Left cardiac atrium (tissue), 4 donors: ENCODE data around the gene ADISSP. TPM values are rescaled to one million over a fixed set of nuclear protein-coding genes. Genes with fewer than 3 reads are reported as not detected.

Source experiments
- ATAC-seq, 2 donors: fragments of 200-7000 bp; cut with Tn5 transposase; one replicate each; pipeline ENCODE4 v1.9.1; 2020; ENCODE audit warnings: mild to moderate bottlenecking in 2 of 2, moderate library complexity in 2 of 2
- DNase-seq: peaks from one replicate; pipeline ENCODE4 v3.0.0-alpha.2; 2020
- intact Hi-C, 2 donors: fragments of 100-400 bp; cut with DNase I; formaldehyde crosslinking; loops; one replicate each; pipeline versions ENCODE4 v1.14.1 to v1.15.1; 2022 to 2023
- total RNA-seq, 2 donors: library from RNA; stranded (reverse); fragmentation: NEBNext Ultra II Directional; extraction: Animal tissue kit (Norgen Biotek cat#: 25700); gene quantifications; one replicate each; pipeline ENCODE4 v1.2.1, GENCODE V29; 2021
- donor health status: DM: no; HTN: yes; CAD: no.
- donor health status: DM: no; HTN: yes; CAD: no; lungs with severe emphysema.
- donor health status: DM: yes; HTN: yes; CAD: no.
- donor health status: Dilated cardiomyopathy.

ADISSP gene
- total RNA-seq, 2 donors from 2014 or later, result 17.2 to 23.2 TPM

DNA sequence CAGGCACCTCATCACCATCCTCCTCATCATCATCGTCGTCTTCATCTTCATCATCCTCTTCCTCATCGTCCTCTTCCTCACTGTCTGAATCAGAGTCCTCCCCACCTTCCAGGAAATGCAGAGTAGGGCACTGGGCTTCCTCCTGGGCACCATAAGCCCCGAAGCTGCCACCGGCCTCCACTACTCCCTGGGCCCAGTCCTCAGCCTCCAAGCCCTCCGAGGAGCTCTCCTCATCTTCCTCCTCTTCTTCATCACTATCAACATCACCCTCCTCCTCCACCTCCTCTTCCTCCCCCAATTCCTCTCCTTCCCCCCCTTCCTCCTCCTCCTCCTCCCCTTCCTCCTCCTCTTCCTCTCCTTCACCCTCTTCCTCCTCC, 17.3 kb upstream of the ADISSP start:
- intact Hi-C loops, result loop anchor here (5.0 to 10.0 kb wide), 2 partner anchors 37 to 60 kb away; partner anchors contain the start of genes AP5S1 (in 1 of the 2) and MAVS (in 1 of the 2)
- no peak for DNase-seq

DNA sequence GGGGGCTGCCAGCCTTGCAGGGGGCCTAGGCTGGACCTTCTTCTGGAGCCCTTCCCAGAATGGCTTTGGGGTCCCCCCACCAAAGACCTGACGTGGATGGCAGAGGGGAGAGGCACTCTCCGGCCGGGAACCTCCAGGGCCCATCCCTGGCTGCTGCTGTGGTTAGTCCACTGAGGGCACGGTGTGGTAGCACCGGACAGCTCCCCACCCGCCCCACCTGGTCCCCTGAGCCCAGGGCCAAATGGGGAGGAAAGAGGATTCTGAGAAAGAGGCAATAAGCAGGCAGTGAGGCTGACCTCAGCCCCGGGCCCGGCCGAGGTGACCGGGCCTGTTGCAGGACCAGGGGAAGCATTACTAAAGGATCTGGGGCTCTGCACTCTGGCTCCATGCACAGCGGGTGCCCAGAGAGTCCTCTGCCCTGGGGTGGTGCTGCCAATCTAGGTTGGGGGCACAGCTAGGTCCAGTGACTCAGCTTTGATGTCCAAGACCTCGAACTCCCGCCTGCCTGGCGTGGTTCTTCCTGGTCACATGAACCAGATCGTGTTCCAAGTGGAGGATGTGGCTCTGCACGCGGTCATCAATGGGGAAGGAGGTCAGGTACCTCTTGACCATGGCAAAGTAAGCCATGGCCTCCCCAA, 16.8 kb upstream of the ADISSP start:
- DNase-seq, result no peak

More for the DNA sequence above, 17.3 kb upstream of the ADISSP start:
- no peak for ATAC-seq

DNA sequence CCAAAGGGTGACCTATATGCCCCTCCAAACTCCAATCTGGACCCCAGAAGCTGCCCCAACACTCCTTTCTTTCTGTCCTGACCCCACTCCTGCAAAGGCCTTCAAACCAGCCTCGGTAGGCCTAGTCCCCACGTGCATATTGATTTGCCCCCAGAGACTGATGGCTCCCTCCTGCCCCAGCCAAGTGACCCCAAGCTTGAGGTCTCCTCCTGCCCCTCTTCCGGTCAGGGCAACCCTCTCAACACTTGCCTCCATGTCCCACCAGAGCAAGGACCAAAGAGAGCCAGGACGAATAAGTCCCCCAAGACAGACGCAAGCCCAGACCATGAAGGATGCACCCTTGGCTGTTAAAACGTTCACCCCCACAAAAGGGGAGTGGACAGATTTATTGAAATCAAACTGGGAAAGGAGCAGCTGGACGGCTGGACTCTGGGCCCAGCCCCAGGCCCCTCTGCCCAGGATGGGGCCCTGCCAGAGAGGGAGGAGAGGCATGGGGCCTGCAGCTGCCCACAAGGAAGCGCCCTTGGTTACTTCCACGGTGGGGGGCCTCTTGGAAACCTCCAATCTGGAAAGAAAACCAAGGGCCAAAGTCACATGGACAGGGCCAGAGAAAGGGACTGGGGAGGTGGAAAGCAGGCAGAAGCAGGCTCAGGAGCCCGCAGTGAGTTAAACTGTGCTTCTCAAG, 16.1 kb upstream of the ADISSP start:
- no peak for DNase-seq
- intact Hi-C loops, result loop anchor here (5.0 to 10.0 kb wide), 2 partner anchors 39 to 61 kb away; partner anchors contain the start of genes AP5S1 (in 1 of the 2) and MAVS (in 1 of the 2)
- no peak for ATAC-seq

More for the DNA sequence above, 16.8 kb upstream of the ADISSP start:
- no peak for ATAC-seq
- intact Hi-C loops, result loop anchor here (5.0 to 10.0 kb wide), 2 partner anchors 38 to 60 kb away; partner anchors contain the start of genes AP5S1 (in 1 of the 2) and MAVS (in 1 of the 2)

DNA sequence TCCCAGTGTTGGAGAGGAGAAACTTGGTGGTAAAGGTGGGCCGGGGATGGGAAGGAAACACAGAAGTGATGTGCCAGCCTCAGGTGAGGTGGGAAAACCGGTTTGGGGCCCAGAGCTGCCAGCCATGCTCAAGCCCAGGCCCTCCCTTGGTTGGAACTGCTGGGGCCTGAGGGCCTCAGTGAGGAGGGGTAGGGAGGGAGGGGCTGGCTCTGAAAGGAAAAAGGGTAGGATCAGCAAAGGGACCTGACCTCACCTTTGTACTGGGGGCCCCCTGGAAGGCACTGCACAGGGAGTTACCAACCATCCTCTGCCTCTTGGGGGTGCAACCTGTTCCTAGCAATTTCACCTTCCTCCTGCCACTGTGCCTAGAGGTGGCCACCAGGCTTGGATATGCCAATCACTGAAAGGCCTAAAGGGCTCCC, 15.5 kb upstream of the ADISSP start:
- DNase-seq (no peak), ATAC-seq (no peak)
- intact Hi-C loops, result loop anchor here (5.0 to 10.0 kb wide), 2 partner anchors 39 to 62 kb away; partner anchors contain the start of genes AP5S1 (in 1 of the 2) and MAVS (in 1 of the 2)

DNA sequence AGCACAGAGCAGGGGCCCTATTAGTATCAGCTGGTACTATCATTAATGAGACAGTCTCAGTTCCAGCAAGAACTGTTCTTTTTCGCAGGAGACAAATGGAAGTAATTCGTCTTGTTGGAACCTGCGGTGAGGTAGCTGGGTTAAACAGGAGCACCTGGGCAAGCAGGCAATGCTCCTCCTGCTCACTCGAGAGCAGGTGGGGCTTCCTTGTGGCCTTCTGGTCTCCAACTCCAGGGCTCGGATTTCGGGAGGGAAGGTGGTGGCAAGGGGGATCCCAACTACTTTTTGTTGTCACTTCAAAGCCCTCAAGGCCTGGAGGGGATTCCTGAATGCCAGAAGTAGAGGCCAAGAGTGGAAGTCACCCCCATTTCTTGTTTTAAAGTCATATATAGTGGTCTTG, 15.0 kb upstream of the ADISSP start:
- DNase-seq (no peak), ATAC-seq (no peak)
- intact Hi-C loops, result loop anchor here (5.0 to 10.0 kb wide), 2 partner anchors 40 to 62 kb away; partner anchors contain the start of genes AP5S1 (in 1 of the 2) and MAVS (in 1 of the 2)

DNA sequence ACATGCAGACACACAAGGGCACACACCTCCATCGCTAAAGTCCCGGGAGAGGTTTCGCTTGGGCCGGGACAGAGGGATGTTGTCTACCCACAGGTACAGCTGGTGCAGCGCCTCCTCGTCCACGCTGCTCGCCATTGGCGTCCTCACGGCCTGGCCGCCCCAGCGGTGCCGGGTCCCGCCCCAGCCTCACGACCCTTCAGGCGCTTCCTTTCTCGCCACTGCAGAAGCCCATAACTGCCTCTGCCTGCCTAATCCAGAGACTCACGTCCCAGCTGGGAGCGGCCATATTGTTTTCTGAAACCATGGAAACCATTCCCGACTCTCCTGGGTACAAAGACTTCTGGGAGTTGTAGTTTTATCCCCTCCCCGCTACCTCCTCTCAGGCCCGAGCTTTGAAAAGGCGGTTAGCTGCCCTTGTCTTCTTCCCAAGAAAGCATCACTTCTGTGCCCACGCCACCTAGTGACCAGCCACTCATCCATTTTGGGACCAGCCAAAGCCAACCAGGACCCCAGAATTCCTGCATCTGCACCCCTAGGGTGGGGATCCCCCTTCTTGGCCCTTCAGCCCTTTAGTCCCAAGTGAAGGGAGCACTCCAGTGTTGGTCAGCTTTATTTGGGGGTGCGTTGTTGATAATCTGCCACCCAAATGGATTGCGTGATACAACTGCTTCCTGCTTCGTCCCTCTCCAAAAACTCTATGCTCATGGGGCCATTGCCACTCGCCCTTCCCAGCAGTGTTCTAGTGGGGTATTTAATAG, 13.8 kb upstream of the ADISSP start, which contains the start of gene SPEF1:
TSS of gene SPEF1 (minus strand) at position 296 of the 758 bp plus-strand sequence. CDS start at position 135, 161 bp downstream.
- intact Hi-C loops, result loop anchor here (5.0 to 10.0 kb wide), 2 partner anchors 41 to 63 kb away; partner anchors contain the start of genes AP5S1 (in 1 of the 2) and MAVS (in 1 of the 2)
- peak; percentile 75 for DNase-seq
- ATAC-seq, result peak; percentile 72 to 74

DNA sequence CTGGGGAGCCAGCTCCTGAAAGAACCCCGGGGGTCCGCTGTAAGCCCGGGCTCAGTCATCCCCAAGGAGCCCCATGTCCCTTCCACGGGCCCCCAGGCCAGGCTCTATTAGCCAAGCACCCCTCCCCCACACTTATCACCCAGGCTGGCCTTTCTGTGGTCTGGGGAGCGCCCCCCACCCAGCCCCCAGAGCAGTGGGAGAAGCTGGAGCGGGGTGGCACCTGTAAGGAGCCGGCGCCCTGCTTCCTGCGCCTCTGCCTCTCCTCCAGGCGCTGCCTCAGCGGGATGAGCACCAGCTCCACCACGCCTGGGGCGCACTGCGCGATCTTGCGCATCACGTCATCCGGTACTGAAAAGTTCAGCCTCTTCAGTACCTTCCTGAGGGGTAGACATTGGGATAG, 11.4 kb upstream of the ADISSP start:
- ATAC-seq, result no peak
- intact Hi-C loops, result no loop called here
- no peak for DNase-seq

DNA sequence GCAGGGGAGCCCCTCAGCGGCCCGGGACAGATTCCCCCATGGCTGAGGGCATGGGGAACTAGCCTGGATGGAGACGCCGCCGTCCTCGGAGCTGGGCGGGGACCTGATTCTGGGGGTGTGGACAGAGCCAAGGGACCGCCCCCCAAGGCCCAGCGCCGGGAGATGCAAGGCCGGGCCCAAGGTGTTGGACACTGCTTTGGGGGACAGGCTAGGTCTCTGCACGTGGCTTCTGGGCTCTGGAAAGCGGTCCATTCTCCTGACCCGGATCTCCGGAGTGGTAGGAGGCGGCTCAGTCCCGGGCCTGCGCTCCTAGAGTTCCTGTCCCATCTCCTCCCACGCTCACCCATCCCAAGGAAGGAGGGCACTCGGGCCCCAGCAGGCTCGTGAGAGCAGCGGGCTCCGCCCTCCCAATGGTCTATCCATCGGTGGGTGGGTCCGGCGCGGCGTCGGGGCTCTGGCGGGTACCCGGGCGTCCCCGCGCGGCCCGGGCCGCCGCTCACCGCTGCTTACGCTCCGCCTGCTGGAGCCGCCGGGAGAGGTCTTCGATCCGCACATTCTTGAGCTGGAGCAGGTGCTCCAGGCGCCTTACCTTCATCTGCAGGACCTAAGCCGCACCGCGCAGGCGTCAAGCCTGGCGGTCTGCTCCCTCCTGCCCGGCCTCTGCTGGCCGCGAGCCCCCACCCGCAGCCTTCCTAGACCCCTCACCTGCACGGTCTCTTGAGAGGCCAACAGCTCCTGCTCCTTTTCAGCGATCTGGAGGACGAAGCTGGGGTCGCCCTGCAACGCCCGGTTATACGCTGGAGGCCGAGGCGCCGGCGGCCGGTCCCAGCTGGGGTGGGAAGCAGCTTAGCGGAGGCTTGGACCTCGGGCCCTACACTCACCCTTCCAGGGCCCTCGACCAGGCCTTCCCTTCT, 10.4 kb upstream of the ADISSP start:
- DNase-seq (peak; percentile 79), ATAC-seq (peak; percentile 73 to 82)
- intact Hi-C loops, result no loop called here

DNA sequence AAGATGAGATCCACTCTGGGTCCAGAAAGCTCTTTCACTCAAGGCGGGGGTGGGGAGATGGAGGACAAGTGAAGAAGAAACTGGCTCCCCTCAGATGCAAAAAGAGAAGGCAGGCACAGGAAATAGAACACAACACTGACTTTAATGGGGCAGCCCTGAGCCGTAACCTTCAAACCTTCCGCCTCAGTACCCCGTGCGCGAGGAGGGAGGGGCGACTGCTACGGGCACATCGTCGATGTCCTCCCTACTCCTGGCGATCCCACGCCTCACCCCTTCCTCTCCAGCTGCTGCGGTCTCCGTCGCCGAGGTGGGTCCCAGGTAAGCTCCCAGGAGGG, 9.8 kb upstream of the ADISSP start:
- intact Hi-C loops, result no loop called here
- DNase-seq (no peak), ATAC-seq (peak in 1 of 2 donors; percentile 4)

DNA sequence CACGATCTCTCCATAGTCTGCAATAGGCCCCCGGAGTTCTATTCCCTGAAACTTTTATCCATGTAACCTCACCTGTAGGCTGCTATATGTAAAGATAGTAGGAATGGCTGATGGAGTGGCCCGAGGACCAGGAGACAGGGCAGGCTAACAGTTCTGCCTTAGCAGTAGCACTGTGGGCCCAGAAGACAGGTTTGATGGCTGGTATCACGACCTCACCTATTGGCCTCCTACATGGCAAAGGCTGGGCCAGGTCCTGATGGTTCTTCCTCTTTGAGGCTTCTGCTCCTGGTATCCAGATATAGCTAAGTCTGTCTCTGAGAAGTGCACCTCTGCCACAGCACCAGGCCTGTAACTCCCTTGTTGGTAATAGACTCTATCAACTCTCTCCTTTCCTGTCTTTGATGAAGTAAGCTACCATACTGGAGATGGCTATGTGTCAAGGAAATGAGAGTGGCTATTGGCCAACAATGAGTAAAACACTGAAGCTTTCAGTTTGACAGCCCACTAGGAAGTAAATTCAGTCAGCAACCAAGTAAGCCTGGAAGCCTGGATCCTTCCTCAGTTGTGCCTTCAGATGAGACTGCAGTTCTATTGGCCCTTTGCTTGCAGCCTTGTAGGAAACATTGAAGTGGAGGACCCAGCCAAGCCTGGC, 8.0 kb upstream of the ADISSP start:
- intact Hi-C loops, result no loop called here
- DNase-seq, result no peak
- no peak for ATAC-seq

DNA sequence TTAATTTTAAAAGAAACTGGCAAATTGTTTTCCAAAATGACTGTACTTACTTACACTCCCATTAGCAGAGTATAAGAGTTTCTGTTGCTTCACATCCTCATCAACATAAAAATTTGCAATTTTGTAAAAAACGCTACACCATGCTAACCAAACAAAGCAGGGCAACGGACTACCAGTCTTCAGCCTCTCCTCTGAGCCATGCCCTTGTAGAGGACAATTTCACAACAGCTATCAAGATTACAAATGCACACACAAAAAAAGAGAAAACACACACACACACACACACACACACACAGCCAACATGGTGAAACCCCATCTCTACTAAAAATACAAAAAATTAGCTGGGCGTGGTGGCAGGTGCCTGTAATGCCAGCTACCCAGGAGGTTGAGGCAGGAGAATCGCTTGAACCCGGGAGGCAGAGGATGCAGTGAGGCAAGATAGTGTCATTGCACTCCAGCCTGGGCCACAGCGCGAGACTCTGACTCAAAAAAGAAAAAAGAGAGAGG, 4.1 kb upstream of the ADISSP start:
- intact Hi-C loops, result no loop called here
- no peak for DNase-seq
- ATAC-seq, result no peak

DNA sequence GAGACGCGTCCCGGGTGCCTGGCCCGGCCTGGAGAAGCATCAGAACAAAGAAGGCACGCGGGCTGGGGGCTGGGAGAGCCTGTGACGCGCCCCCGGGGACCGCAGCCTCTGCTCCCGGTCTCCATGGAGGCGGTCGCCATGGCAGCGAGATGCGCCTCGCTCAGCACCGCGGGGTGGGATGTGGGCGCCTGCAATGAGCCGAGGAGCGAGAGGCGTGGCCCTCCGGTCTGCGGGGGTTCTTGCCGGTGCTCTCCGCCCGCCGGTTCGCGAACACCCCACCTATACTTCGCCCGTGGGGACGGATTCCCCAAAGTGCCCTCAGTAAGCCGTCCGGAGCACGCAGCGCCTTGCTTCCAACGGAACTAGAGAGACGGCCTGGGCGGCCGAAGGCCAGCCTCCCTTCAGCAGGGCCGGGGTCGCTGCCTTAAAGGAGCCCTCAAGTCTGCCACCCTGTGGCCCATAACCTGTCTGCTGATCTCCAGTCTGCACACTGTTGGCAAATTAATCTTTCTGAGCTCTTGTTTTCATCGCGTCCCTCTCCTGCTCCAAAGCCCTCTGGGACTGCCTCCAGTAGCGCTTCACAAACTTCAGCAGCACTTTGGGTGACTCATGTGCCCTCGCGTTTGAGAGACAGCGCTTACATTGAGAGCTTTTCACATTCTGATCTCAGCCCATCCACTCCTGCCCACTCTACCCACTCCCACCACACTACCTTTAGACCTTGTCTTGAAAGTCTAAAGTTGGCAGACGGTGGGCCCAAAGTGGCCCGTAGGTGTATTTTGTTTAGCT, 983 bp upstream of the ADISSP start:
- intact Hi-C loops, result loop anchor here in 1 of 2 donors (10.0 kb wide), 1 partner anchor 94 kb away; no protein-coding TSS in a partner anchor
- DNase-seq (peak; percentile 79), ATAC-seq (peak; percentile 51 to 67)

DNA sequence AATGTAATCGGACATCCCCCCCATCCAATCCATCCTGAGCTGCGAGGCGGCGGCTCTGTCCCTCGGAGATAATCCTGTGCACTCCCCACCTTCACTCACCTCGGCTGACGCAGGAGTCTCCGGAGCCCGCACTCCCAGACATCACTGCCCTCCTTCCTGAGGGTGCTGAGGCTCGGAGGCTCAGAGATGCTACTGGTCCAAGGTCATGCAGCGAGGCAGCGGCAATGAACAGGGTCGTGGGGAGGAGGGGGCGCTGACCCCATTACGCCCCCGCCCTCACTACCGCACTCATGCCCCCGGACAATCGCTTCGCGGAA, 485 bp downstream of the ADISSP start:
- intact Hi-C loops, result loop anchor here in 1 of 2 donors (10.0 kb wide), 1 partner anchor 92 kb away; no protein-coding TSS in a partner anchor
- DNase-seq, result no peak
- peak in 1 of 2 donors; percentile 5 for ATAC-seq

DNA sequence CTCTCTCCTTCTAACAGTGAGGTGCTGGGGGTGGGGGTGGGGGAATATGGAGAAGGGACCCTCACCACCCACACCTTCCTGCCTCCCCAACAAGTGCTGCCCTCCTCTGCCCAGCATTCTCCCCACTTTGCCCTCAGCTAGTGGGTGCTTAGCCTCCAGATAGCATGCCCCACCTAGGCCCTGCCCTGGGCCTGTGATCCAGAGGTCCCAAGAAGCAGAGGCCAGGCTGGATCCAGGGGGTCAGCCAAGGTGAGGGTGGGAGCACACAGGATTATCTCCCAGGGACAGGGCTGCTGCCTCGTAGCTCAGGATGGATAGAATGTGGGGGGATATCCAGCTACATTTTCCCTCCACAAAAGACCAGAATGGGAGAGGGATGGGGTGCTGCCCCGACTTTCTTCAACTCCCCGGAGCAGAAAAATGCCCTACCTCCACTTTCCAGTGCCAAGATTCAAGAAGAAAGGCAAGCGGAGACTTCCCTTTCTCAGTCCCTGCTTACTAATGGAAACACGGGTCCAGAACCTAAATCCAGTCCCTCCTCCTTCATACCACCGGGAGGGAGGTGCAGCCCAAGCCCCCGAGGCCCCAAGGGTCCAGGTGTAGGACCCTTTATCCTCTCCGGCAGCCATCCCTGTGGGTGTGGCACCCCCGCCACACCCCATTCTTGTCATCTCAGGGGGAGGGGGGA, 987 bp downstream of the ADISSP start:
- intact Hi-C loops, result loop anchor here in 1 of 2 donors (10.0 kb wide), 1 partner anchor 92 kb away; no protein-coding TSS in a partner anchor
- ATAC-seq (no peak), DNase-seq (peak; percentile 19)

DNA sequence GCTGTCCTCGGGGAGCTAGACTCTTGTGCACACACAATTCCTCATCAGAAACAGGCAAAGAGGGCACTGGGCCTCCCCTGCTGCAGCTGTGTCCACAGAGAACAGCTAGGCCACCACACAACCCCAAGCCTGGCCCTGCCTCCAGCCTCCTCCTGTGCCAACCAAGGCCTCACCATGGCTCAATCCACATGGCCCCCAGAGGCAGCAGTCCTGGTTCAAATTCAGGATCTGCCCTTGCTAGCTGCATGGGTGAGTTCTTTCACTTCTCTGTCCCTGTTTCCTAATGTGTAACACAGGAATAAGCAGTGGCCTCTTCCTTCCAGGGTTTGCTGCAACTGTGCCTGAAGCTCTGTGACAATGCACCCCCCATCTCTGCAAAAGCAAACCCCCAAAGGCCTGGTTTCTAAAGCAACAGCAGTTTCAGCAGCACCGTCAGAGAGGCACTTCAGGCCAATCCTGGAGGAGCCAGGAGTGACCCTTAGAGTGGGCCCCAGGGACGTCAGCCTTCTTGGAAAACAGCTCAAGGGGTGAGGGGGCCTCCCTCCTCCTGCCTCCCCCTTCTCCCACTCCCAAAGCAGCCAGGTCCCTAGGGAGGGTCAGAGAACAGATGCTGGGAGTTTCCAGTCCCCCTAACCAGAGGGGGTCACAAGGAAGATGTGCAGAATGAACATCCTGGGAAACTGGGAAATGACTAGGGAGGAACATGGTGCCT, 2.2 kb downstream of the ADISSP start:
- peak in 1 of 2 donors; percentile 3 for ATAC-seq
- peak; percentile 25 for DNase-seq

More for the DNA sequence above, 2.2 kb downstream of the ADISSP start:
- intact Hi-C loops, result loop anchor here in 1 of 2 donors (10.0 kb wide), 1 partner anchor 91 kb away; no protein-coding TSS in a partner anchor
